T-cell (primary cell): ENCODE results near the gene KRTAP10-3. TPM values are rescaled to one million over a fixed set of nuclear protein-coding genes. Genes with fewer than 3 reads are reported as not detected.
A peak's percentile ranks its signal among the peaks of the same experiment; 100 is the strongest.

Source experiments
- ATAC-seq, 4 experiments: fragments of 200-7000 bp in 3 of 4; fragments of 150-1000 bp in 1 of 4; cut with Tn5 transposase; replicated peaks in 1 of 4; 1 replicate in 3 of 4; 2 replicates in 1 of 4; pipeline ENCODE4 v1.10.0; 2021; ENCODE audit warnings: moderate library complexity in 3 of 4, mild to moderate bottlenecking in 2 of 4, moderate number of reproducible peaks in 1 of 4
- CTCF ChIA-PET, 2 donors: fragments of 300-600 bp; sonication (Branson Sonifier 250); formaldehyde crosslinking; loops; one replicate each; lab custom pipeline; 2022; ENCODE audit warnings: antibody characterized with exemption in 2 of 2; lab: Charles Lee
- POLR2A ChIA-PET, 2 donors: fragments of 300-600 bp; sonication (Branson Sonifier 250); formaldehyde crosslinking; loops; one replicate each; lab custom pipeline; 2022; ENCODE audit warnings: antibody characterized with exemption in 2 of 2; lab: Charles Lee
- DNase-seq, 35 experiments: peaks; one replicate each; pipeline versions ENCODE4 v3.0.0 to v3.0.0-alpha.2; 2013 to 2023
- H3K27ac ChIP-seq: one replicate; pipeline ENCODE4 v1.5.1; 2013; ENCODE audit warnings: low read length
- H3K27me3 ChIP-seq, 2 experiments: replicated peaks in 1 of 2; 1 replicate in 1 of 2; 2 replicates in 1 of 2; pipeline versions ENCODE4 v1.6.1 to v1.7.0; 2013; ENCODE audit warnings: low read length in 1 of 2, mixed read lengths in 1 of 2; ENCODE audit not compliant: control insufficient read depth in 2 of 2, insufficient read depth in 2 of 2; ENCODE audit errors: extremely low read depth in 1 of 2
- H3K36me3 ChIP-seq, 2 donors: 1 replicate in 1 of 2; 2 replicates in 1 of 2; pipeline versions ENCODE4 v1.6.1 to v1.7.0; 2013; ENCODE audit warnings: low read length in 1 of 2; ENCODE audit not compliant: control insufficient read depth in 2 of 2, insufficient read depth in 1 of 2; ENCODE audit errors: extremely low read depth in 1 of 2
- H3K4me1 ChIP-seq, 2 experiments: 1 replicate in 1 of 2; 2 replicates in 1 of 2; pipeline versions ENCODE4 v1.6.1 to v1.7.0; 2013; ENCODE audit warnings: low read length in 2 of 2, mixed read lengths in 1 of 2; ENCODE audit not compliant: insufficient read depth in 2 of 2, control insufficient read depth in 1 of 2; ENCODE audit errors: extremely low read depth in 1 of 2
- H3K4me3 ChIP-seq, 2 donors: 1 replicate in 1 of 2; 2 replicates in 1 of 2; pipeline versions ENCODE4 v1.5.1 to v1.7.0; 2013; ENCODE audit warnings: mild to moderate bottlenecking in 2 of 2, low read length in 1 of 2, moderate library complexity in 1 of 2; ENCODE audit not compliant: control insufficient read depth in 1 of 2; ENCODE audit errors: extremely low read depth in 1 of 2
- H3K9me3 ChIP-seq: 2 replicates; pipeline ENCODE4 v1.7.0; 2013
- H3K27ac Mint-ChIP-seq, 2 donors: one replicate each; pipeline ENCODE4 v1.8.0; 2020 to 2021; ENCODE audit warnings: mild to moderate bottlenecking in 2 of 2, mixed read lengths in 2 of 2
- H3K27me3 Mint-ChIP-seq, 2 donors: one replicate each; pipeline ENCODE4 v1.8.0; 2021 to 2022; ENCODE audit warnings: mixed read lengths in 2 of 2
- H3K36me3 Mint-ChIP-seq: one replicate; pipeline ENCODE4 v1.8.0; 2021; ENCODE audit warnings: mixed read lengths
- H3K4me1 Mint-ChIP-seq, 3 donors: one replicate each; pipeline ENCODE4 v1.8.0; 2020 to 2022; ENCODE audit warnings: mixed read lengths in 3 of 3, mild to moderate bottlenecking in 1 of 3
- H3K4me3 Mint-ChIP-seq, 3 donors: one replicate each; pipeline ENCODE4 v1.8.0; 2020 to 2022; ENCODE audit warnings: mild to moderate bottlenecking in 3 of 3, mixed read lengths in 3 of 3, moderate library complexity in 3 of 3
- H3K9me3 Mint-ChIP-seq, 3 donors: one replicate each; pipeline ENCODE4 v1.8.0; 2020 to 2022; ENCODE audit warnings: mixed read lengths in 3 of 3
- WGBS: methylation state at CpG from one replicate; pipeline ENCODE4 v1.1.5; 2013; ENCODE audit warnings: missing lambda C conversion rate; ENCODE audit not compliant: insufficient coverage; 5-methylcytosine and 5-hydroxymethylcytosine counted together
- total RNA-seq, 35 experiments: library from RNA in 6 of 35; stranded (reverse) in 6 of 35; fragments of 120-200 nt in 1 of 35; gene quantifications; one replicate each; pipeline versions ENCODE4 v1.2.1 to v1.2.4 and lab custom pipeline; 2013 to 2026

KRTAP10-3 gene
- total RNA-seq, 5 donors from 2014 or later (not counting 1 experiment from before 2014, with no cell fraction given) = not detected

- no peaks in the 10 kb centered on the region for H3K9me3 ChIP-seq
- H3K9me3 Mint-ChIP-seq = no peaks in the 10 kb centered on the region
- no peak overlapping the region for H3K4me3 Mint-ChIP-seq
- H3K4me1 Mint-ChIP-seq = no peaks in the 10 kb centered on the region
- peaks cover 0 to 24% of the 10 kb centered on the region in 2 experiments for H3K27me3 ChIP-seq
- no peak overlapping the region for H3K27ac Mint-ChIP-seq
- no peak overlapping the region for H3K27ac ChIP-seq
- 90% methylated on average over 21 of the region's 23 CpGs for WGBS
- POLR2A ChIA-PET = no interaction called here
- no peak for DNase-seq
- peaks cover 0 to 4% of the 10 kb centered on the region in 2 donors for H3K27me3 Mint-ChIP-seq
- H3K4me1 ChIP-seq = no peaks in the 10 kb centered on the region
- CTCF ChIA-PET = no interaction called here
- H3K36me3 ChIP-seq = no peaks in the 10 kb centered on the region
- ATAC-seq = no peak
- H3K4me3 ChIP-seq = no peak overlapping the region
- H3K36me3 Mint-ChIP-seq = no peaks in the 10 kb centered on the region
Observed at GRCh38 chr21:44530903-44531605, 27.5 kb downstream of the KRTAP10-3 start.

- H3K4me1 Mint-ChIP-seq = no peaks in the 10 kb centered on the region
- no peak overlapping the region for H3K4me3 Mint-ChIP-seq
- no peaks in the 10 kb centered on the region for H3K9me3 ChIP-seq
- H3K27ac Mint-ChIP-seq = no peak overlapping the region
- ChIA-PET CTCF (no interaction called here), POLR2A (no interaction called here)
- H3K27ac ChIP-seq = no peak overlapping the region
- H3K27me3 ChIP-seq = peaks cover 0 to 24% of the 10 kb centered on the region in 2 experiments
- ATAC-seq = no peak
- no peak overlapping the region for H3K4me3 ChIP-seq
- 79% methylated on average over 7 of the region's 7 CpGs for WGBS
- H3K36me3 Mint-ChIP-seq = no peaks in the 10 kb centered on the region
- H3K4me1 ChIP-seq = no peaks in the 10 kb centered on the region
- peaks cover 0 to 4% of the 10 kb centered on the region in 2 donors for H3K27me3 Mint-ChIP-seq
- no peak for DNase-seq
- no peaks in the 10 kb centered on the region for H3K9me3 Mint-ChIP-seq
- H3K36me3 ChIP-seq = no peaks in the 10 kb centered on the region
Observed at GRCh38 chr21:44530221-44530902, 28.2 kb downstream of the KRTAP10-3 start.

GRCh38 chr21:44529503-44530125 is 29.0 kb downstream of the KRTAP10-3 start:
- H3K4me1 Mint-ChIP-seq = no peaks in the 10 kb centered on the region
- Histone ChIP-seq H3K4me1 (no peaks in the 10 kb centered on the region), H3K9me3 (no peaks in the 10 kb centered on the region), H3K27ac (no peak overlapping the region), H3K36me3 (no peaks in the 10 kb centered on the region), H3K4me3 (no peak overlapping the region), H3K27me3 (peaks cover 0 to 24% of the 10 kb centered on the region in 2 experiments)
- no peaks in the 10 kb centered on the region for H3K36me3 Mint-ChIP-seq
- H3K9me3 Mint-ChIP-seq = no peaks in the 10 kb centered on the region
- CTCF ChIA-PET = no interaction called here
- peaks cover 0 to 4% of the 10 kb centered on the region in 2 donors for H3K27me3 Mint-ChIP-seq
- no peak overlapping the region for H3K27ac Mint-ChIP-seq
- POLR2A ChIA-PET = no interaction called here
- DNase-seq = no peak
- no peak overlapping the region for H3K4me3 Mint-ChIP-seq
- WGBS = 82% methylated on average over 21 of the region's 23 CpGs
- ATAC-seq = no peak

- DNase-seq (peak in 1 of 35 experiments; percentile 1), ATAC-seq (no peak)
- POLR2A ChIA-PET = no interaction called here
Observed at GRCh38 chr21:44529011-44529421, 29.6 kb downstream of the KRTAP10-3 start.

DNA sequence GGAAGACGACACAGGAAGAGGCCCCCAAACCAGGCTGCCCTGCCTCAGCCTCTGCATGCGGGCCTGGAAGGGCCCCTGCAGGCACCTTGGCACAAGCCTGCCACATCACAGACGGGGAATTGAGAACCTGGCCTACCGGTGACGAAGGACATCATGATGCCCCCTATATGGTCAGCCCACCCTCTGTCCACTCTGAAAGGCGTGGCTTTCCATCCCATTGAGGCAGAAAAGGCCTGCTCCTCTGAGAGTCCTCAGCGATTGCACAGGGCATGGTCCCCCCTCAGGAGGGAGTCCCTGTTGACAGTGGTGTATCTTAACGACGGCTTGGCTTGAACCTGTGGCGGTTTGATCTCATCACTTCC is 30.0 kb downstream of the KRTAP10-3 start:
- Histone ChIP-seq H3K27me3 (peaks cover 0 to 24% of the 10 kb centered on the region in 2 experiments), H3K4me3 (no peak overlapping the region), H3K27ac (no peak overlapping the region), H3K9me3 (no peaks in the 10 kb centered on the region), H3K36me3 (no peaks in the 10 kb centered on the region), H3K4me1 (no peaks in the 10 kb centered on the region)
- Mint-ChIP-seq H3K27me3 (peaks cover 0 to 4% of the 10 kb centered on the region in 2 donors), H3K4me3 (no peak overlapping the region), H3K4me1 (no peaks in the 10 kb centered on the region), H3K36me3 (no peaks in the 10 kb centered on the region), H3K27ac (no peak overlapping the region), H3K9me3 (no peaks in the 10 kb centered on the region)
- POLR2A ChIA-PET = no interaction called here
- DNase-seq (no peak), ATAC-seq (no peak)
- whole genome bisulfite sequencing = 78% methylated on average over 8 of the region's 10 CpGs
- CTCF ChIA-PET = no interaction called here

More at GRCh38 chr21:44529011-44529421, 29.6 kb downstream of the KRTAP10-3 start:
- CTCF ChIA-PET = no interaction called here
- no peaks in the 10 kb centered on the region for H3K4me1 Mint-ChIP-seq
- no peak overlapping the region for H3K27ac Mint-ChIP-seq
- peaks cover 0 to 4% of the 10 kb centered on the region in 2 donors for H3K27me3 Mint-ChIP-seq
- no peaks in the 10 kb centered on the region for H3K36me3 Mint-ChIP-seq
- Histone ChIP-seq H3K36me3 (no peaks in the 10 kb centered on the region), H3K27me3 (peaks cover 0 to 24% of the 10 kb centered on the region in 2 experiments), H3K4me1 (no peaks in the 10 kb centered on the region), H3K4me3 (no peak overlapping the region), H3K9me3 (no peaks in the 10 kb centered on the region), H3K27ac (no peak overlapping the region)
- 93% methylated on average over 12 of the region's 17 CpGs for WGBS
- H3K9me3 Mint-ChIP-seq = no peaks in the 10 kb centered on the region
- H3K4me3 Mint-ChIP-seq = no peak overlapping the region

GRCh38 chr21:44527983-44528633 is 30.5 kb downstream of the KRTAP10-3 start:
- H3K27me3 Mint-ChIP-seq = peaks cover 0 to 4% of the 10 kb centered on the region in 2 donors

More at GRCh38 chr21:44527983-44528633, 30.5 kb downstream of the KRTAP10-3 start:
- 85% methylated on average over 16 of the region's 18 CpGs for WGBS
- Histone ChIP-seq H3K36me3 (no peaks in the 10 kb centered on the region), H3K27me3 (peaks cover 0 to 22% of the 10 kb centered on the region in 2 experiments), H3K9me3 (no peaks in the 10 kb centered on the region), H3K4me1 (no peaks in the 10 kb centered on the region), H3K4me3 (no peak overlapping the region), H3K27ac (no peak overlapping the region)
- POLR2A ChIA-PET = no interaction called here
- H3K9me3 Mint-ChIP-seq = no peaks in the 10 kb centered on the region
- ATAC-seq (no peak), DNase-seq (no peak)
- H3K27ac Mint-ChIP-seq = no peak overlapping the region
- no peaks in the 10 kb centered on the region for H3K4me1 Mint-ChIP-seq
- no peaks in the 10 kb centered on the region for H3K36me3 Mint-ChIP-seq
- CTCF ChIA-PET = no interaction called here
- H3K4me3 Mint-ChIP-seq = no peak overlapping the region
